ENCODE measurements around the gene ATAD3C.
A peak's percentile ranks its signal among the peaks of the same experiment; 100 is the strongest.
"Not testable (repeated sequence)": the region's sequence is repeated elsewhere in the genome, so short reads cannot be mapped to it uniquely, and the experiment has no call there.

Gene ATAD3C

GRCh38 chr1:1441002-1441888, 8.2 kb upstream of the ATAD3C start:
- TF ChIP-seq POLR2AphosphoS5 (IDR thresholded peaks at IDR 0.05; ENCODE audit: low read depth, low read length) = no peak
- TF ChIP-seq TAF1 (IDR thresholded peaks at IDR 0.05; ENCODE audit: low read depth, low read length) = no peak
- no peak for TF ChIP-seq POLR2A (IDR thresholded peaks at IDR 0.05; ENCODE audit: low read depth, low read length)
- TF ChIP-seq POU2F2 (IDR thresholded peaks at IDR 0.05; ENCODE audit: low read depth, low read length) = no peak
- no peak for TF ChIP-seq SPI1 (IDR thresholded peaks at IDR 0.05; ENCODE audit: low read depth, low read length)
- TF ChIP-seq PAX5 (IDR thresholded peaks at IDR 0.05; ENCODE audit: insufficient read depth, low read length, severe bottlenecking) = no peak
- peak; percentile 82 for FAIRE-seq
- DNase-seq (ENCODE audit: insufficient read length, low spot score) = peak; percentile 97

DNA sequence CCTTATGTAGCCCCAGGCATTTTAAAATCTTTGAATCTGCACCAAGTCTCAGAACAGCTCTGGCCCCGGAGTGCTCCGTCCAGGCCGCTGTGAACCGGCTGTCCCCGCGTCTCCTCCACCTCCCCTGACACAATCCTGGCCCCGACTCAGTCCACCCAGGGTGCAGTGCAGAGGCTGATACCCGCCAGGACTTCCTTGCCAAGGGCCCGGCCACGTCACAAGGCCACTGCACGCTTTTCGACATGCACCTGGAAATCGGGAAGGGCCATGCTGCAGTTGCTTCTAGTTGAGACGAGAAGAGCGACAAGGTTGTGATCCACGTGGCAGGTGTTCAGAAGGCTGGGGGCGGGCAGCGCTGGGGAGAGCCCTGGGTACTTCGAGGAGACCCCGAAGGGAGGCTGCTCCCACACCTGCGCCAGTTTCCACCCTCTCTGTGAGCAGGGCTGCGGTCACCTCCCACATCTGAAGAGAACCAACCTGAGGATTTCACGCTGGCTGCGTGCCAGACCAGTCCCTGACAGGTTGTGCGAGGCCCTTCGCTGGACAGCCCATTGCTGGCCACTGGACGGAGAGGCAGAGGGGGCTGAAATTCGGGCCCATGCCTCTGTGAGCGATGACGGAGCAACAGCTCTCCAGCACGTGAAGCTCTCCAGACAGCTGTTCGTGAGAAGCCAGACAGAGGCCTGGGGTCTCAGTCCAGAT, 7.3 kb upstream of the ATAD3C start:
- no peak for TF ChIP-seq POLR2AphosphoS5 (IDR thresholded peaks at IDR 0.05; ENCODE audit: low read depth, low read length)
- TF ChIP-seq TAF1 (IDR thresholded peaks at IDR 0.05; ENCODE audit: low read depth, low read length) = no peak
- TF ChIP-seq POU2F2 (IDR thresholded peaks at IDR 0.05; ENCODE audit: low read depth, low read length) = no peak
- TF ChIP-seq POLR2A (IDR thresholded peaks at IDR 0.05; ENCODE audit: low read depth, low read length) = no peak
- no peak for TF ChIP-seq PAX5 (IDR thresholded peaks at IDR 0.05; ENCODE audit: insufficient read depth, low read length, severe bottlenecking)
- TF ChIP-seq SPI1 (IDR thresholded peaks at IDR 0.05; ENCODE audit: low read depth, low read length) = no peak
- no peak for FAIRE-seq
- no peak for DNase-seq (ENCODE audit: insufficient read length, low spot score)

- not testable (repeated sequence) for FAIRE-seq; DNase-seq (ENCODE audit: insufficient read length, low spot score)
Observed at GRCh38 chr1:1446631-1447030, 2.9 kb upstream of the ATAD3C start.

- not testable (repeated sequence) for DNase-seq (ENCODE audit: insufficient read length, low spot score); FAIRE-seq
Observed at GRCh38 chr1:1450616-1451015, 1.1 kb downstream of the ATAD3C start.

DNA sequence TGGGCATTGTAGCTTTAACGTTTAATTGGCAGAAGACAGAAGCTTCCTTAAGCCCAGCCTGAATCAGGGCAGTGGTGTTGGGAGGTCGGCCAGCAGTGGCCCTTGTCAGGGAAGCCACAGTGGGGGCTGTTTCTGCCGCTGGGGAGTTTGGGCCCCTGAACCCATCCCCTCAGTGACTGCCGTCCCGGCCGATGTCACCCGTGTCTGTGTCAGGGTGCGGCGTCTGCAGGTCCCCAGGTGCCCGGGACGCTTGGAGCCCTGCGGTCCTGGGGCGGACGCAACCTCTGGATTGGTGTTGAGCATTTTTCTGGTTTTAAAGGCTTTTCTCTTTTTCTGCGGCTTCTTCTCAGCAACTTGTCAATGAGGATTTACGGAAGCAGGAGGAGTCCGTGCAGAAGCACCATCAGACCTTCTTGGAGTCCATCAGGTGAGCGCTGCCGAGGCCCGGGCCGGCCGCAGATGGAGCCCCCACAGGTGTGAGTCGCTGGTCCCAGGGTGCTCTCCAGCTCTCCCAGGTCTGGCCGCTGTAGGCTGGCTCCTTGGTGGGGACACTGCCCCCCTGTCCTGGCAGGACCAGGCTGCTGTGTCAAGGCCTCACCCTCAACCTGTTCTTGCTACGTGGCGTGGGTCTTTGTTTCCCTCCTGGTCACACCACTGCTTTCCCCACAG, 2.3 kb downstream of the ATAD3C start:
- DNase-seq (ENCODE audit: insufficient read length, low spot score) = no peak
- no peak for FAIRE-seq
- TF ChIP-seq POLR2AphosphoS5 (IDR thresholded peaks at IDR 0.05; ENCODE audit: low read depth, low read length) (no peak), SPI1 (IDR thresholded peaks at IDR 0.05; ENCODE audit: low read depth, low read length) (no peak), POU2F2 (IDR thresholded peaks at IDR 0.05; ENCODE audit: low read depth, low read length) (no peak), PAX5 (IDR thresholded peaks at IDR 0.05; ENCODE audit: insufficient read depth, low read length, severe bottlenecking) (no peak), POLR2A (IDR thresholded peaks at IDR 0.05; ENCODE audit: low read depth, low read length) (no peak), TAF1 (IDR thresholded peaks at IDR 0.05; ENCODE audit: low read depth, low read length) (no peak)

DNA sequence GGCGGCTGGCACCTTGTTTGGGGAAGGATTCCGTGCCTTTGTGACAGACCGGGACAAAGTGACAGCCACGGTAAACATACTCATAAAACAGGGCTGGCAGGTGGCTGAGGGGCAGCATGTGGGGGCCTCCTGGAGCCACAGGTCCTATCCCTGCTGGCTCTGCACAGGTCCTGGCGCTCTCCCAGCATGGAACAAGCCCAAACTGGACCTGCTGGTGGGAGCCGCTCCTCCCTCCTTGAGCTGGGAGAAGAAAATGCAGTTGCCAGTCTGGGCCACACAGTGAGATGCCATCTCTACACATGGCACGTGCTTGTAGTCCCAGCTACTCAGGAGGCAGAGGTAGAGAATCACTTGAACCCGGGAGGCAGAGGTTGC, 2.9 kb downstream of the ATAD3C start:
- DNase-seq (ENCODE audit: insufficient read length, low spot score); FAIRE-seq: not testable (repeated sequence)

DNA sequence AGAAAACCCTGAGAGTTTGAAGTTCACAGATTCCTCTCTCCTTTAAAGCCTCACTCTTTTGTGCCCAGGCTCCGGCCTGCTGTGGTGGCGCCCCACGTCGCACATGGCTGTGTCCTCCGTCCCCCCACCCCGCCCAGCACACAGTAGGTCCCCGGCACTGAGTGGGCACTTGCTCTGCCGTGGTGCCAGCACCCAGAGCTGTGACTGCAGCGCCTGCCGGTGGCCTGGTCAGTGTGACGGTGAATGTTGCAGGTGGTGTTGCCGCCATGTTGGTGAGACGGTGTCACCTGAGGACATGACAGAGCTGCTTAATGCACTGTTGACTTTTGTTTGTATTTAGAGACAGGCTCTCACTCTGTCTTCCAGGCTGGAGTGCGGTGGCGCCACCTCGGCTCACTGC, 3.4 kb downstream of the ATAD3C start:
- TF ChIP-seq PAX5 (IDR thresholded peaks at IDR 0.05; ENCODE audit: insufficient read depth, low read length, severe bottlenecking) = no peak
- no peak for FAIRE-seq
- DNase-seq (ENCODE audit: insufficient read length, low spot score) = no peak

GRCh38 chr1:1454286-1455056, 5.0 kb downstream of the ATAD3C start:
- not testable (repeated sequence) for DNase-seq (ENCODE audit: insufficient read length, low spot score); FAIRE-seq

GRCh38 chr1:1455366-1455884, 5.9 kb downstream of the ATAD3C start:
- TF ChIP-seq TAF1 (IDR thresholded peaks at IDR 0.05; ENCODE audit: low read depth, low read length) (no peak), SPI1 (IDR thresholded peaks at IDR 0.05; ENCODE audit: low read depth, low read length) (no peak), PAX5 (IDR thresholded peaks at IDR 0.05; ENCODE audit: insufficient read depth, low read length, severe bottlenecking) (no peak), POLR2A (IDR thresholded peaks at IDR 0.05; ENCODE audit: low read depth, low read length) (no peak), POU2F2 (IDR thresholded peaks at IDR 0.05; ENCODE audit: low read depth, low read length) (no peak), POLR2AphosphoS5 (IDR thresholded peaks at IDR 0.05; ENCODE audit: low read depth, low read length) (no peak)
- no peak for FAIRE-seq
- DNase-seq (ENCODE audit: insufficient read length, low spot score) = no peak

DNA sequence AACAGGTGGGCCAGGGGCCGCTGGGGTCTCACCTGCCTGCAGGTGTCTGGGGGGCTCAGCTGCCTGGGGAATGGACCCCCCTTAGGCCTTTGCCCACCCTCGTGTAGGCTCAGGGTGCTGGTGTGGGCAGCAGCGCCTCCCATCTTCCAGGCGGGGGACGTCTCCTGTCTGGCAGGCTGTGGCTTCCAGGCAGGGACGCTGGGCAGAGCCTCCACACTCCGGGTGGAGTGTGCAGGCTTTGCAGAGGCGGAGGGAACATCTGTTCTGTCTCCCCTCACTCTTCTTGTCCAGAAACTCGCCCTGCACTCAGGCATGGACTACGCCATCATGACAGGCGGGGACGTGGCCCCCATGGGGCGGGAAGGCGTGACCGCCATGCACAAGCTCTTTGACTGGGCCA, 6.4 kb downstream of the ATAD3C start:
- DNase-seq (ENCODE audit: insufficient read length, low spot score) = not testable (repeated sequence)

GRCh38 chr1:1456683-1457255, 7.3 kb downstream of the ATAD3C start:
- DNase-seq (ENCODE audit: insufficient read length, low spot score); FAIRE-seq: not testable (repeated sequence)

More for the DNA sequence above, 6.4 kb downstream of the ATAD3C start:
- not testable (repeated sequence) for FAIRE-seq

DNA sequence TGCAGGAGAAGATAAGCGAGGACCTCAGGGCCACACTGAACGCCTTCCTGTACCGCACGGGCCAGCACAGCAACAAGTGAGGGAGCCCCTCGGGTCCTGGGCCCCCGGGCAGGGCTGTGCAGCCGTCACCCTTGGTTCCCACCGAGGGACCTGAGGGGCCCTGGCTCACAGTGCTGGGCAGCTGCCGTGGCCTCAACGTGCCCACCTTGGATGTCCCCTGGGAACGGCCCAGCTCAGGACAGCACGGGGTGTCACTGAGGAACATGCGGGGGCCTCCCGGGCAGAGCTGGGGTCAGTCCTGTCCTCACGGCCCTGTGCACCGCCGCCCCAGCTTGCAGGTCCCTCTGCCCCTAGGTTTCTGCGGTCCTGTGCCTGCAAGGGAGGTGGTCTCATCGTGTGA, 9.7 kb downstream of the ATAD3C start:
- not testable (repeated sequence) for DNase-seq (ENCODE audit: insufficient read length, low spot score); FAIRE-seq

DNA sequence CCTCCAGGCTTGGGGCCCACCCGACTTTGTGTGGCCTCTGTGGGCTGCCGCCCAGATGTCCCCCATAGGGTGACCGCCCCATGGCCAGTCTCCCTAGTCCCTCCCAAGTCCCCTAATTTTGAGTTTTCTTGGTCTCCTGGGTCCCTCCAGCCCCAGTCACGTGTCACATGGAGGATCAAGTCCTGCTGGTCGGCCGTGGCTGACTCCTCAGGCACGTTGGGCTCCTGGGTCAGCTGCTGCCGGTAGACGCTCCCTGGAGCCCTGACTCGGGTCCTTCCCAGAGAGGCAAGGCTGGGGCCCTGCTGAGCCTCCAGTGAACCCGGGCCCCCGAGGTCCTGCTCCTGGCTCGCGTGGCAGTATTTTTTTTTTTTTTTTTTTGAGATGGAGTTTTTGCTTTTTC, 10.2 kb downstream of the ATAD3C start:
- not testable (repeated sequence) for DNase-seq (ENCODE audit: insufficient read length, low spot score); FAIRE-seq

Data from GM12891 (cell line).